Neural cell (in vitro differentiated cells): ENCODE data around the gene STON2.

Source experiments
- CTCF ChIP-seq: fragments of 450-650 bp; IDR thresholded peaks from 2 replicates; pipeline ENCODE4 v1.5.1; 2014; ENCODE audit warnings: antibody characterized with exemption, mild to moderate bottlenecking, moderate library complexity; ENCODE audit not compliant: poor library complexity, severe bottlenecking
- POLR2AphosphoS5 ChIP-seq: IDR thresholded peaks from 2 replicates; pipeline ENCODE4 v1.6.1; 2012
- RAD21 ChIP-seq: fragments of 450-650 bp; conservative IDR thresholded peaks from 2 replicates; pipeline ENCODE4 v1.6.1; 2014; ENCODE audit warnings: antibody characterized with exemption, mild to moderate bottlenecking, moderate library complexity
- SMC3 ChIP-seq: fragments of 450-650 bp; conservative IDR thresholded peaks from 2 replicates; pipeline ENCODE4 v1.6.1; 2014; ENCODE audit warnings: antibody characterized with exemption, mild to moderate bottlenecking, moderate library complexity; ENCODE audit not compliant: poor library complexity
- TAF1 ChIP-seq: IDR thresholded peaks from 2 replicates; pipeline ENCODE4 v1.6.1; 2012; ENCODE audit warnings: low read depth

DNA sequence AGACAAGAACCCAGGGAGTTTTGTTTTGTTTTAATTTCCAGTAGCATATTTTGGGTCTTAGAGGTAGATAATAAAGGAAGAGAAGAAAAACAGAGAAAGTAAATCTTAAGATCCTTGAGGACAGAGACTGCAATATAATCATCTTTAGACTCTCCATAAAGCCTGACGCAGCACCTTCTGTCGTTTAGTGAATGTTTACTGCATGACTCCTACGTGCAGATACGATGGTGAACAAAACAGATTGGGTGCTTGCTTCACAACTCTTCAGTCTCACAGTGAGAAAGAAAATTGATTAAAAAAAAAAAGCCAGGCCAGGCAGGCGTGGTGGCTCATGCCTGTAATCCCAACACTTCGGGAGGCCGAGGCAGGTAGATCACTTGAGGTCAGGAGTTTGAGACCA lies 86.9 kb downstream of the STON2 start:
- no peak for TF ChIP-seq CTCF
- TF ChIP-seq RAD21: no peak
- TF ChIP-seq TAF1: no peak
- TF ChIP-seq SMC3: no peak
- no peak for TF ChIP-seq POLR2AphosphoS5
